Ectodermal cell (in vitro differentiated cells): Measurements from ENCODE around the gene TIGD7.
A peak's percentile ranks its signal among the peaks of the same experiment; 100 is the strongest.

Source experiments
- H3K27ac ChIP-seq: 2 replicates; pipeline ENCODE4 v1.7.0; 2013; ENCODE audit warnings: mild to moderate bottlenecking, low read depth, low read length; ENCODE audit not compliant: insufficient read depth, poor library complexity, severe bottlenecking
- H3K27me3 ChIP-seq: 2 replicates; pipeline ENCODE4 v1.7.0; 2013; ENCODE audit warnings: mild to moderate bottlenecking, low read length; ENCODE audit not compliant: insufficient read depth, control insufficient read depth, poor library complexity, severe bottlenecking
- H3K36me3 ChIP-seq: one replicate; pipeline ENCODE4 v1.7.0; 2013; ENCODE audit warnings: low read length; ENCODE audit not compliant: control insufficient read depth, insufficient read depth
- H3K4me1 ChIP-seq: one replicate; pipeline ENCODE4 v1.7.0; 2013; ENCODE audit warnings: low read length; ENCODE audit not compliant: control insufficient read depth, insufficient read depth
- H3K4me3 ChIP-seq: 2 replicates; pipeline ENCODE4 v1.7.0; 2013; ENCODE audit warnings: low read depth, low read length, control low read depth; ENCODE audit not compliant: insufficient read depth
- H3K9me3 ChIP-seq: 2 replicates; pipeline ENCODE4 v1.7.0; 2013; ENCODE audit warnings: mild to moderate bottlenecking, low read length, moderate library complexity; ENCODE audit not compliant: control insufficient read depth
- WGBS, 2 experiments: methylation state at CpG; one replicate each; pipeline ENCODE4 v1.1.7; 2013; ENCODE audit warnings: missing lambda C conversion rate in 2 of 2; 5-methylcytosine and 5-hydroxymethylcytosine counted together

TIGD7 gene

DNA sequence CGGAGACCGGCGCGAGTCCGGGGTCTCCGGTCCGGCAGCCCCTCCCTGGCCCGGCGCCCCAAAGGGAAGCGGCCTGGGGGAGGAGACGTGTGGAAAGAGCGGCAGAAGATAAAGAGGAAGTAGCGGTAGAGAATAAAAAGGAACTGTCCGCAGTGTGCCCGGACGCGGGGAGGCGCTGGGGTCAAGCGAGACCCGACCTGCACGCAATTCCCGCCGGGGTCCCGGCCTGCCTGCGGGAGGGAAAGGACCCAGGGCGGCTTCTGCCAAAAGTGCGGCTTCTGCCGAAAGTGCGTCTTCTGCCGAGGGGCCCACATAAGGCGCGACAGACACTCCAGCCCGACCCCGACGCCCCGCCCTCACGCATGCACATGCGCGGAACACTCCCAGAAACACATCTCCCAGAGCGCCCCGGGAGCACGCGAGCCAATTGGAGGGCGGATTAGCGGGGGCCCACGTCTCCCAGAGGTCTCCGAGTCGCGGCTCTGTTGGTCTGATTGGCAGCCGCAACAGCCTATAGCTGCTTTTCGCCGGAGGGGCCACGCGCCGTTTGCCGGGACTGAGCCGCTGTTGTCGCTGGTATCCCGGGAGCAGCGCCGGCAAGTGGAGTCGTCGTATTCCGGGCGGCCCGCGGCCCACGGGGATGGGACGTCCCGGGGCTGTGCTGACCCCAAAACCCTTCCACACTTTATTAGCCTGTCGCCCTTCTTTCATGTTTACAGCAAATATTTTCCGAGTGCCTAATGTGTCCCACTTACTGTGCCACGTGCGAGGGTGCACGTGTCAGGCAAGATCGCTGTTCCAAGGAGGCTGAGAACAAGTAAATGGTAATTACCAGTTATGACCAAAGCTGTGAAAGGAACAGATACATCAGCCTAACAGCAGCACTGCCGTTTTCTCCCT, 40.8 kb downstream of the TIGD7 start:
- Histone ChIP-seq H3K27ac (no peak overlapping the region), H3K27me3 (no peaks in the 10 kb centered on the region), H3K4me1 (no peaks in the 10 kb centered on the region), H3K4me3 (peak overlapping the region; percentile 56), H3K9me3 (no peaks in the 10 kb centered on the region), H3K36me3 (no peaks in the 10 kb centered on the region)
- 21 to 27% methylated on average over 77 of the region's 77 CpGs for WGBS, 2 experiments

DNA sequence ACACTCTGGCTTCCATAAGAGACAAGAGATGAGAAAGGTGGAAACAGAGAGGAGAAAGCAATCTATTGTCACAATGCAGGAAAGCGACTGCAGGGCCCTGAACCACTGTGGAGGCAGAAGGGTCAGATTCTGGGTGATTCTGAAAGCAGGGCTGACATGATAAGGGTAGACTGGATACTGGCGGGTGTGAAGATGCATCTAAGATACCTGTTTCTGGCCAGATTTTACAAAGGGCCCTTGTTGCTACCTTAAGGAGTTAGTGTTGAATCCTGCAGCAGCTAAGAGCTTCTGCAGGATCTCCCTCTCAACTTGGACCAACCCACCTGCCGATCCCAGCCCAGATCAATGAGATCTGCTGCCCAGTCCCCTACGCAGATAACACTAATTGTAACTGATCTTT, 42.7 kb downstream of the TIGD7 start:
- Histone ChIP-seq H3K36me3 (no peaks in the 10 kb centered on the region), H3K27ac (no peak overlapping the region), H3K9me3 (no peaks in the 10 kb centered on the region), H3K27me3 (no peaks in the 10 kb centered on the region), H3K4me1 (no peaks in the 10 kb centered on the region), H3K4me3 (no peak overlapping the region)
- WGBS, 2 experiments, result 88 to 96% methylated on average over 4 of the region's 4 CpGs

DNA sequence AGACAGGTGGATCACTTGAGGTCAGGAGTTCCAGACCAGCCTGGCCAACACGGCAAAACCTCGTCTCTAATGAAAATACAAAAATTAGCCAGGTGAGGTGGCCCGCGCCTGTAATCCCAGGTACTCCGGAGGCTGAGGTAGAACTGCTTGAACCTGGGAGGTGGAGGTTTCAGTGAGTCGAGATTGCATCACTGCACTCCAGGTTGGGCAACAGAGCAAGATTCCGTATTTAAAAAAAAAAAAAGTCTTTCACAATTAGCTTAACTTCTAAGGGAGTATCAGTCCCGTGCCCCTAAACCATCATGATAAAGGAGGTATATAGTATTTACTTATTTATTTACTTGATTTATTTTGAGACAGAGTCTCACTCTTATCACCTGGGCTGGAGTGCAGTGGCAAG, 45.4 kb downstream of the TIGD7 start:
- Histone ChIP-seq H3K4me3 (no peak overlapping the region), H3K4me1 (no peaks in the 10 kb centered on the region), H3K36me3 (no peaks in the 10 kb centered on the region), H3K27me3 (no peaks in the 10 kb centered on the region), H3K27ac (no peak overlapping the region), H3K9me3 (no peaks in the 10 kb centered on the region)
- 89 to 94% methylated on average over 6 to 7 of the region's 8 CpGs for WGBS, 2 experiments

DNA sequence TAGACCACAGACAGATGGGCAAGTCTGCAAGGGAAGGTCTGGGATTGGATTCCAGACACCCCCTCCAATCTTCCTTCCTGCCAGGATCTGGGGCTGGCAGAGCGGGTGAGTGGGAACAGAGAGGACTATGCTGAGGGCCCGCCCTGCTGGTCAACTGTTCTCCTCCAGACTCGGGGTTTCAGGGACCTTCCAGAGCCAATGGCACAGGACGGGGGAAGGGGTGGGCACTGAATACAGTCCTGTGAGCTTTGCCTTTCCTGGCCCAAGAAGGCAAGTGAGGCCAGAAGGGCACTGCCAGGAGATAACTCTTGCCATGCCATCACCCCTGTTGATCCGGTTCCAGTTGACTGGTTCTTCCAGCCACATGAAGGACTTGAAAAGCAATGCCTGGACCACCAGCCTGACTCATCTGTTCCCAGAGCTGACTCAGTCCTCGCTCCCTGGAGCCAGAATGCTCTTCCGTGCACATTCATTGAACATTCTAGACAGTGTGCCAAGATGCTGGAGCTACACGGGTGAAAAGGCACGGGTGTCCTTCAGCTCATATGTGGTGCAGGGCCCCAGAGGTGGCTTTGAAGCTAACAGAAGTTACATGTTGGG, 48.3 kb downstream of the TIGD7 start:
- H3K27me3 ChIP-seq, result no peaks in the 10 kb centered on the region
- WGBS, 2 experiments, result 84 to 87% methylated on average over 9 of the region's 9 CpGs
- no peaks in the 10 kb centered on the region for H3K9me3 ChIP-seq
- no peak overlapping the region for H3K4me3 ChIP-seq
- no peak overlapping the region for H3K27ac ChIP-seq
- H3K4me1 ChIP-seq, result no peaks in the 10 kb centered on the region
- no peaks in the 10 kb centered on the region for H3K36me3 ChIP-seq

DNA sequence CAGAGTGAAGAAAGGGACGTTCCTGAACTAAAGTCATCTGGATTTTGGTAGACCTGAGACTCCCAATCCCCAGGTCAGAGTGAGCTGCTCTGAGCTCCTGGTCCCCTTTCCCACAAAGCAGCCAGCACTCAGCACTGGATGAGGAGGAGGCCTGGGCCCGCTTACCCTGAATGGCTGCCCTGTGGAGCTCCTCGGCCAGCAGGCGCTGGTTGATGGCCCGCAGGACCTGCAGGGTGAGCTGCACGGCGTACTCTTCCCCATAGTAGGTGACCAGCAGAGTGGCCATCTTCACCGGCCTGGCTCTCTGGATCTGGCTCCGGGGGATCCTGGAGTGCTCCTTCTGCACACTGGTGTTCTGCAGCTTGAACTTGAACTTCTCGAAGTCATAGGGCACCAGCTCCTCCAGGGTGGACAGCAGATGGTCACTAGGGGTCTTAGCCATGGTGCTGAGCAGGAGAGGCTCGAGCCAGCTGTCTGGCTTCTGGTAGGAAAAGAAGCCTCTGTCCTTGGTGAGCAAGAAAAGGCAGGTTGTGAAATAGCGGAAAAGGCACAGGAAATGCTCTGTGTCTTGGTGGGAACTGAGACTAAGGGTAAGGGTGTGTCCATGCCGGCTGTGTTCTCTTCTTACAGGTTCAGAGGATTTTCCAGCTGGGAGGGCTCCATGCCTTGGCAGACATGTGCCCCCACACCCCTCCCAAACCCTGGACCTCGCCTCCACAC, 48.9 kb downstream of the TIGD7 start, which contains the start of gene MEFV:
MEFV (minus strand) TSS at position 488 of the 720 bp plus-strand sequence; CDS start at position 442, 46 bp downstream.
- 87 to 88% methylated on average over 14 of the region's 14 CpGs for whole genome bisulfite sequencing, 2 experiments
- no peaks in the 10 kb centered on the region for H3K27me3 ChIP-seq
- H3K9me3 ChIP-seq, result no peaks in the 10 kb centered on the region
- no peaks in the 10 kb centered on the region for H3K4me1 ChIP-seq
- no peak within 1 kb of the TSS for H3K27ac ChIP-seq
- no peaks in the 10 kb centered on the region for H3K36me3 ChIP-seq
- no peak within 1 kb of the TSS for H3K4me3 ChIP-seq

DNA sequence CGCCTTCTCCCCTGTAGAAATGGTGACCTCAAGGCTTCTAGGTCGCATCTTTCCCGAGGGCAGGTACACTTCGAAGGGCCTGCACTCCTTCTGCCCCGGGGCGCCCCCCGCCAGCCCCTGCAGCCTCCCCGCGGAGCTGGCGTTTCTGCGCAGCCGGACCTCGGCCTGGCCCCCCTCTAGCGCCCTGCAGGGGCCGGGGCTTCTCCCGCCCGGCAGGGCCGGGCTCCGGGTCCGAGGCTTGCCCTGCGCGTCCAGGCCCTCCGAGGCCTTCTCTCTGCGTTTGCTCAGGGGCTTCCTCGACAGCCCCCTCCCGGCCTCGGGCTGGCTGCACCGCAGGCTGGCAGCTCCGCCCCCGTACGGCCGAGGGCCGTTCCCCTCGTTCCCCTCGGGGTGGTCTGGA, 50.9 kb downstream of the TIGD7 start:
- Histone ChIP-seq H3K4me1 (no peaks in the 10 kb centered on the region), H3K27ac (no peak overlapping the region), H3K36me3 (no peaks in the 10 kb centered on the region), H3K4me3 (no peak overlapping the region), H3K27me3 (no peaks in the 10 kb centered on the region), H3K9me3 (no peaks in the 10 kb centered on the region)
- WGBS, 2 experiments, result 85 to 87% methylated on average over 35 of the region's 35 CpGs

DNA sequence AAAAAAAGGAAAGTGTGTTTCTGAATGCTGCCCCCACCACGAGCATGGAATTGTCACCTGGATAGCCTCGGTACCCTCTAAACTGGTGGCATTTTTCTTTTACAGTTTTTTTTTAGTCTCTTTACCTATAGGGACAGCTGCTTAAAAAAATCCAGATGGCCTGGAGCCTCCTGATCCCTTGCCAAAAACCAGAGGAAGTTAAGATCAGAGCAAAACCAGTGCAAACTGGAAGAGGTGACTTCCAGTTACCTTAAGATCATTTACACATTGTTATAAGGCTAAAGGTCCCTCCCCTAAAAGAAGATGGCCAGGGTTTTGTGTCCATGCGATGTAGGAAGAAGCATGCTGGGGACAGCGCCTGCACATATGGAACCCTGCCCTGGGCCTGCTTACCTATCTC, 52.3 kb downstream of the TIGD7 start:
- no peaks in the 10 kb centered on the region for H3K36me3 ChIP-seq
- no peaks in the 10 kb centered on the region for H3K27me3 ChIP-seq
- WGBS, 2 experiments, result 80 to 91% methylated on average over 4 of the region's 4 CpGs
- no peak overlapping the region for H3K4me3 ChIP-seq
- no peaks in the 10 kb centered on the region for H3K9me3 ChIP-seq
- no peaks in the 10 kb centered on the region for H3K4me1 ChIP-seq
- H3K27ac ChIP-seq, result no peak overlapping the region

DNA sequence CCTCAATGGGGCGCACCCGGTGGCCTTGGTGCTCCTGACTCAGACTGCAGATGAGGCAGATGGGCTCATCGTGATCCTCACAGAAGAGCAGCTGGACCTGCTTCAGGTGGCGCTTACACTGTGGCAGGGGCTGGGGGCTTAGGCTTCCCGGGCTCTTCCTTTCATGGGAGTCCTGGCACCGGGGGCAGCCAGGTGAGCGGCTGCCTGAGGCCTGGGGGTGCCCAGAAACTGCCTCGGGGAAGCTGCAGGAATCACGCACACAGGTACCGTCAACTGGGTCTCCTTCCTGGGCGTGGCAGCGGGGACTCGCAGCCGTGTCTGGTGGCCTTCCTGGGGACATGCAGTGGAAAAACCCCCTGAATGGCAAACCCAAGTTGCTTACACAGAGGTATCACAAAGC, 55.8 kb downstream of the TIGD7 start:
- Histone ChIP-seq H3K4me3 (no peak overlapping the region), H3K36me3 (no peaks in the 10 kb centered on the region), H3K9me3 (no peaks in the 10 kb centered on the region), H3K4me1 (no peaks in the 10 kb centered on the region), H3K27me3 (no peaks in the 10 kb centered on the region), H3K27ac (no peak overlapping the region)
- 84 to 87% methylated on average over 14 of the region's 14 CpGs for WGBS, 2 experiments

DNA sequence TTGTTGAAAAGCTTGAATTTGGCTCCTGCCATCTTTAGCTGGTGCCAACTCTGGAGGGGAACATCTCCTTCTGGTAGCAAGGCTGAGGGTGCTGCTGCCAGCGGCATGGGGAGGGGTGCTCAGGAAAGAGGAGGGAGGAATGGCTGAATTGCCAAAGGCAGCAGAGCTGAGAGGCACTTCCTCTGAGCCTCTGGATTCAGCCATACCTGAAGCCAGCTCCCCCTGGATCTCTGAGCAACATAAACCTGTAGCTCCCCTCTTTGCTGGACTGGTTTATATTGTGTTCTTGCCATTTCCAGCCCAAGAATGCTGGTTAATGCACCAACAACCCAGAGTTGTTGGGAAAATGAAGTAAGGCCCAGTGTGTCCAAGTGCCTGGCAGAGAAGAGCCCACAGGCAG, 56.2 kb downstream of the TIGD7 start:
- Histone ChIP-seq H3K36me3 (no peaks in the 10 kb centered on the region), H3K27ac (no peak overlapping the region), H3K9me3 (no peaks in the 10 kb centered on the region), H3K4me3 (no peak overlapping the region), H3K27me3 (no peaks in the 10 kb centered on the region), H3K4me1 (no peaks in the 10 kb centered on the region)
- 77 to 88% methylated on average over 1 of the region's 1 CpG for WGBS, 2 experiments
